ENCODE measurements around the gene A3GALT2.

The A3GALT2 gene

DNA sequence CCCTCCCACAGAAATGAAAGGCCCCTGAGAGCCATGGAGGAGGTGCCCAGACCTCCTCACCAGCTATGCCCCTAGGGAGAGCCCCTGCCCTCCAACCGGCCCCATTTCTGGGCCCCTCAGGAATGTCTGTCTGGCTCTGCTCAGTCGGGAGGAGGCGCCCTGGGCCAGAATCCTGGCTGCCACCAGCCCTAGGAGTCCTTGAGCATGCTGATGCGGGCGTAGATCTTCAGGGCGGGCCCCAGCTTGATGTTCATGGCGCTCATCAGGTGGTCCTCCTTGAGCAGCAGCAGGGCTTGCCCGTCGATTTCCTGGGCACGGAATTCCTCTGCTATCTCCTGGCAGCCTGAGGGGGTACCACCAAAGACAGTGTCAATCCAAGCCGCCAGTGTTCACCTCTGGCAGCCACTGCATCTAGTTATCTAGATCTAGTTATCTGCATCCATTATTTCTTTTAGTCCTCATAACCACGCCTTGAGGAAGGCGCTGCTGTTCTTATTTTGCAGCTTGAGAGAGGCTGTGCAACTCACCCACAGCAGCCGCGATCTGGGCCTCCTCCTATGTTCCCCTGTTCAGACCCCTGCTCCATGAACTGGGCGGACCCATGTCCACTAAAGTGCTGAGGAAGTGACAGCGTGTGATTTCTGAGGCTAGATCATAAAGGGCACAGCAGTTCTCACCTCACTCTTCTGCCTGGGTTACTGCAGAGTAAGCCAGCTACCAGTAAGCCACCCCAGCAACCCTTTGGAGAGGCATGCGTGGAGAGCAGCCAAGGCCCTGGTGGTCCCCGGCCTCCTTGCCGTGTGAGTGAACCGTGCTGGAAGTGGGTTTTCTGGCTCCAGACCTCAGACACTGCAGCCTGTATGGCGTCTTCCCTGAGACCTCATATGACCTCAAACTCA is 4.0 kb upstream of the A3GALT2 start:
- Histone ChIP-seq H3K4me2 (ENCODE audit: low read length) (no peak overlapping the region), H3K9me3 (ENCODE audit: control insufficient read depth, insufficient read depth, low read length) (no peaks in the 10 kb centered on the region), H3K27me3 (ENCODE audit: control insufficient read depth, low read length) (no peaks in the 10 kb centered on the region), H3K9me2 (replicated peaks; ENCODE audit: control insufficient read depth, low read length) (no peaks in the 10 kb centered on the region), H3K79me2 (ENCODE audit: control insufficient read depth, low read length) (no peaks in the 10 kb centered on the region), H4K20me1 (ENCODE audit: control insufficient read depth, insufficient read depth, low read depth, low read length) (no peaks in the 10 kb centered on the region), H3K36me3 (ENCODE audit: control insufficient read depth, low read length) (peaks cover 64% of the 10 kb centered on the region), H3K4me3 (ENCODE audit: low read length) (no peak overlapping the region), H3K27ac (ENCODE audit: low read depth, low read length) (no peak overlapping the region), H3F3A (ENCODE audit: control insufficient read depth, insufficient read depth) (no peaks in the 10 kb centered on the region), H3K4me1 (ENCODE audit: control insufficient read depth, low read length) (peaks cover 7% of the 10 kb centered on the region)
- TF ChIP-seq EZH2phosphoT487 (IDR thresholded peaks at IDR 0.05; ENCODE audit: borderline replicate concordance, low read length) = no peak
- TF ChIP-seq, protein P1, sequence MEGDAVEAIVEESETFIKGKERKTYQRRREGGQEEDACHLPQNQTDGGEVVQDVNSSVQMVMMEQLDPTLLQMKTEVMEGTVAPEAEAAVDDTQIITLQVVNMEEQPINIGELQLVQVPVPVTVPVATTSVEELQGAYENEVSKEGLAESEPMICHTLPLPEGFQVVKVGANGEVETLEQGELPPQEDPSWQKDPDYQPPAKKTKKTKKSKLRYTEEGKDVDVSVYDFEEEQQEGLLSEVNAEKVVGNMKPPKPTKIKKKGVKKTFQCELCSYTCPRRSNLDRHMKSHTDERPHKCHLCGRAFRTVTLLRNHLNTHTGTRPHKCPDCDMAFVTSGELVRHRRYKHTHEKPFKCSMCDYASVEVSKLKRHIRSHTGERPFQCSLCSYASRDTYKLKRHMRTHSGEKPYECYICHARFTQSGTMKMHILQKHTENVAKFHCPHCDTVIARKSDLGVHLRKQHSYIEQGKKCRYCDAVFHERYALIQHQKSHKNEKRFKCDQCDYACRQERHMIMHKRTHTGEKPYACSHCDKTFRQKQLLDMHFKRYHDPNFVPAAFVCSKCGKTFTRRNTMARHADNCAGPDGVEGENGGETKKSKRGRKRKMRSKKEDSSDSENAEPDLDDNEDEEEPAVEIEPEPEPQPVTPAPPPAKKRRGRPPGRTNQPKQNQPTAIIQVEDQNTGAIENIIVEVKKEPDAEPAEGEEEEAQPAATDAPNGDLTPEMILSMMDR (IDR thresholded peaks at IDR 0.05; ENCODE audit: low read depth, low read length, poor library complexity, severe bottlenecking) = no peak

DNA sequence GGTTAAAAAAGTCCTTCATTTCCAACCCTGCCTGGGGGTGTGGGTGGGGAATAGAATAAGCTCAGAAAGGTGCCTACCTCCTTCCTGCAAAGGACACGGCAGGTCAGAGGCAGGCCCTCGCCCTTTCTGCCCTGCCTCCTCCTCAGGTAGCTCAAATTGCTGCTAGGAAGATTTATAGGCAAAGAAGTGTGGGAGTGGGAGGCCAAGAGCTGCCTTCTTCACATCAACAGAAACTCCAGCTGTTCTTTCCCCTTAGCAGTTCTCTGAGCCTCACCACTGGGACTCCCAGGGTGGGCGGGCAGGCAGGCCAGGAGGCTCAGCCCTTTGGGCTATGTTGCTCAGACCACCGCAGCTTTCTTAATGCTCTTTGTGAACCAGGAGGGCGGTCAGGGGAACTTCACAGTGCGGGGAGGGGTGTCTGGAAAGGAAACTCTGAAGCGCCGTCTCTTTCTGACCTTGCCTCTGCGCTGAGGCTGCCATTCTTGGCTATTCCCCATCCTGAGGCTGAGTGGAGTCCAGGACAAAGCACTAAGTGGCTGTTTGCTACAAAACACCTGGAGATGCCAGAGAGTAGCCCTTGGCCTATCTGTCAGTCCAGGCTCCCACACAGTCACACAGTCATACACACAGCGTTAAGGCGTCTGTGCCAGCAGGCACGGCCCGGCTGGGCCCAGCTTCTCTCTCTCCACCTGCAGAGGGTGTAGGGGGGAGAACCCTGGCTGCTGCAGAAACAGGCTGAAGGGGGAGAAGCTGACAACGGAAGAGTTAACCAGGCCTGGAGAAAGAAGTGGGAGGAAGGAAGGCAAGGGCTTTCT is 3.0 kb upstream of the A3GALT2 start:
- Histone ChIP-seq H3K36me3 (ENCODE audit: control insufficient read depth, low read length) (peaks cover 53% of the 10 kb centered on the region), H3K4me2 (ENCODE audit: low read length) (no peak overlapping the region), H3K4me1 (ENCODE audit: control insufficient read depth, low read length) (peaks cover 7% of the 10 kb centered on the region), H3K9me3 (ENCODE audit: control insufficient read depth, insufficient read depth, low read length) (no peaks in the 10 kb centered on the region), H4K20me1 (ENCODE audit: control insufficient read depth, insufficient read depth, low read depth, low read length) (no peaks in the 10 kb centered on the region), H3K79me2 (ENCODE audit: control insufficient read depth, low read length) (no peaks in the 10 kb centered on the region), H3K4me3 (ENCODE audit: low read length) (no peak overlapping the region), H3F3A (ENCODE audit: control insufficient read depth, insufficient read depth) (no peaks in the 10 kb centered on the region), H3K9me2 (replicated peaks; ENCODE audit: control insufficient read depth, low read length) (no peaks in the 10 kb centered on the region), H3K27ac (ENCODE audit: low read depth, low read length) (no peak overlapping the region), H3K27me3 (ENCODE audit: control insufficient read depth, low read length) (peaks cover 2% of the 10 kb centered on the region)
- TF ChIP-seq EZH2phosphoT487 (IDR thresholded peaks at IDR 0.05; ENCODE audit: borderline replicate concordance, low read length) = no peak
- TF ChIP-seq, protein P1 (IDR thresholded peaks at IDR 0.05; ENCODE audit: low read depth, low read length, poor library complexity, severe bottlenecking) = no peak

DNA sequence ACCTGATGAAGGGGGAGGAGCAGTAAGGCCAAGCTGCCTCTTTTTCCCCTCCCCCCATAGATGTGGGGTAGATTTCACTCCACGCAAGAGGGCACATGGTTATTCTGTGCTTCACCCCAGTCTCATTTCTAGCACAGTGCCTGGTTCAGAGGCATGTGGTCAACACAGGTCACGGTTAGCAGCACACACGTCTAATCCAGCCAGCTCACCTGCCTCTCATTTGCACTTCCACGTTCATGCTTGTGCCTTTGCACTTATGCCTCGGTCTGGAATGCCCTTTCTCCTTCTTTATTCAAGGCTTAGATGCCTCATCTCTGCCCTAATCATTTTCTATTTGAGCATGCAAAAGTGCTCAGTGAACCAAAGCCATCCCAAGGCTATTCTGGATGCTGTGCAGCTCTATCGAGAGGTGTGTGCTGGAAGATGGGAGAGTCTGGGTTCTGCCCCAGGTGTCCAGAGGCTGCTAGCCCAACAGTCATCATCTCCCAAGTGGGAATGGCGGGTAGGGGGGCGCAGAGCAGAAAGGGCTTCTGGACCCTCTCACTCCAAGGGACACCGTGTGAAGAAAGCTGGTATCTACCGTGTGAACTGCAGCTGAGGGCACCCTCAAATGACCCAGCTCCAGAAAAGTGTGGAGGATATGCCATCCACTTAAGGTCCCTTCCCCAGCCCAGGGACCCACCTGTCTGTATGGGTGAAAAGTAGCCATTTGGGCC is 2.1 kb upstream of the A3GALT2 start:
- H3K4me3 ChIP-seq (ENCODE audit: low read length) = no peak overlapping the region
- H3K9me2 ChIP-seq (replicated peaks; ENCODE audit: control insufficient read depth, low read length) = no peaks in the 10 kb centered on the region
- no peaks in the 10 kb centered on the region for H3K9me3 ChIP-seq (ENCODE audit: control insufficient read depth, insufficient read depth, low read length)
- peaks cover 47% of the 10 kb centered on the region for H3K36me3 ChIP-seq (ENCODE audit: control insufficient read depth, low read length)
- no peaks in the 10 kb centered on the region for H4K20me1 ChIP-seq (ENCODE audit: control insufficient read depth, insufficient read depth, low read depth, low read length)
- H3K27ac ChIP-seq (ENCODE audit: low read depth, low read length) = no peak overlapping the region
- no peaks in the 10 kb centered on the region for H3K79me2 ChIP-seq (ENCODE audit: control insufficient read depth, low read length)
- H3K4me1 ChIP-seq (ENCODE audit: control insufficient read depth, low read length) = peaks cover 7% of the 10 kb centered on the region
- H3K27me3 ChIP-seq (ENCODE audit: control insufficient read depth, low read length) = peaks cover 10% of the 10 kb centered on the region
- no peak for TF ChIP-seq EZH2phosphoT487 (IDR thresholded peaks at IDR 0.05; ENCODE audit: borderline replicate concordance, low read length)
- TF ChIP-seq, protein P1 (IDR thresholded peaks at IDR 0.05; ENCODE audit: low read depth, low read length, poor library complexity, severe bottlenecking) = no peak
- H3F3A ChIP-seq (ENCODE audit: control insufficient read depth, insufficient read depth) = no peaks in the 10 kb centered on the region
- H3K4me2 ChIP-seq (ENCODE audit: low read length) = no peak overlapping the region
